Subcutaneous adipose tissue (tissue), 4 donors: Measurements from ENCODE around the gene TOP1. TPM values are rescaled to one million over a fixed set of nuclear protein-coding genes. Genes with fewer than 3 reads are reported as not detected.

Source experiments
- total RNA-seq, 4 donors: library from RNA; depleted of rRNA; stranded (reverse); fragments of >200 nt; gene quantifications; one replicate each; pipeline ENCODE4 v1.1.0, GENCODE V29; 2016
- TF ChIP-seq, protein P1 (sequence below): fragments of 450-650 bp; IDR thresholded peaks from one replicate; pipeline ENCODE4 v1.5.1; 2016; ENCODE audit warnings: low read depth, mild to moderate bottlenecking, control low read depth, antibody characterized with exemption, moderate library complexity

The TOP1 gene
- total RNA-seq, 4 donors from 2014 or later, result 24.6 to 59.2 (median 31.7) TPM

DNA sequence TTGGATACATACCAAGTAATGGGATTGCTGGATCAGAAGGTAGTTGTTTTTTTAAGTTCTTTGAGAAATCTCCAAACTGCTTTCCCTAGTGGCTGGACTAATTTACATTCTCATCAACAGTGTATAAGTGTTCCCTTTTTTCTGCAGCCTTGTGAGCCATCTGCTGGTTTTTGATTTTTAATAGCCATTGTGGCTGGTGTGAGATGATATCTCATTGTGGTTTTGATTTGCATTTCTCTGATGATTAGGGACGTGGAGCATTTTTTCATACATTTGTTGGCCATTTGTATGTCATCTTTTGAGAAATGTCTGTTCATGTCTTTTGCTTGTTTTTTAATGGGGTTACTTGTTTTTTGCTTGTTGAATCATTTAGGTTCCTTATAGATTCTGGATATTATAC lies 34.8 kb downstream of the TOP1 start:
- TF ChIP-seq, protein P1, sequence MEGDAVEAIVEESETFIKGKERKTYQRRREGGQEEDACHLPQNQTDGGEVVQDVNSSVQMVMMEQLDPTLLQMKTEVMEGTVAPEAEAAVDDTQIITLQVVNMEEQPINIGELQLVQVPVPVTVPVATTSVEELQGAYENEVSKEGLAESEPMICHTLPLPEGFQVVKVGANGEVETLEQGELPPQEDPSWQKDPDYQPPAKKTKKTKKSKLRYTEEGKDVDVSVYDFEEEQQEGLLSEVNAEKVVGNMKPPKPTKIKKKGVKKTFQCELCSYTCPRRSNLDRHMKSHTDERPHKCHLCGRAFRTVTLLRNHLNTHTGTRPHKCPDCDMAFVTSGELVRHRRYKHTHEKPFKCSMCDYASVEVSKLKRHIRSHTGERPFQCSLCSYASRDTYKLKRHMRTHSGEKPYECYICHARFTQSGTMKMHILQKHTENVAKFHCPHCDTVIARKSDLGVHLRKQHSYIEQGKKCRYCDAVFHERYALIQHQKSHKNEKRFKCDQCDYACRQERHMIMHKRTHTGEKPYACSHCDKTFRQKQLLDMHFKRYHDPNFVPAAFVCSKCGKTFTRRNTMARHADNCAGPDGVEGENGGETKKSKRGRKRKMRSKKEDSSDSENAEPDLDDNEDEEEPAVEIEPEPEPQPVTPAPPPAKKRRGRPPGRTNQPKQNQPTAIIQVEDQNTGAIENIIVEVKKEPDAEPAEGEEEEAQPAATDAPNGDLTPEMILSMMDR, result no peak

DNA sequence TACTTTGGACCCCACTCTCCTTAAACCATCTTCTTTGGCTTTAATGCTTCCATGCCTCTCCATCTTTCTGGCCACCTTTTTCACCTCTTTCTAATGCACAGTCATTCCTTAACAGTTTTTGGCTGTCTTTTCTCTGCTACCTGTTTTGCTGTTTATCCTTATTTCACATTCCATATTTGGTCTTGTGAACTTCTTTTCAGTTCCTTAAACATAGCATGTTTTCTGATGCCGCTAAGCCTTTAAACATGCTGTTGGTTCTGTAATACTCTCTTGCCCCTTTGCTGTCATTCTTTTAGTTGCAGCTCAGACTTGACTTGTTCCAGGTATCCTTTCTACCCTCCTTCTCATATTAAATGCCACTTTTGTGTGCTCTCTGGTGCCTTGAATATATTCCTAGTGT lies 35.8 kb downstream of the TOP1 start:
- TF ChIP-seq, protein P1, result no peak

DNA sequence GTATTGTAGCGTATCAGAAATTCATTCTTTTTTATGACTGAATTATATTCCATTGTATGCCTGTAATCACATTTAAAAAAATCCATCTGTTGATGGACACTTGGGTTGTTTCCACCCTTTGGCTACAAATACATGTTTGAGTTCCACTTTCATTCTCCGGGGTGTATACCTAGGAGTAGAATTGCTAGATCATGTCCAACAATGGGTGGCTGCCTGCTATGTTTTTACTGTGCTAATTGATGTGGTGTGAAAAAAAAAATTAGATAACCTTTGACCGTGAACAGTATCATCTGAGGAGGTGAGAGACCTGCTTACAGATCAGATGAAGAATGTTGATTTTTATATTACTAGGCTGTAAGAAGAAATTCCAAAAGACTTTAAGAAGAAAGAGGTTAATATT lies 37.1 kb downstream of the TOP1 start:
- TF ChIP-seq, protein P1, result no peak

DNA sequence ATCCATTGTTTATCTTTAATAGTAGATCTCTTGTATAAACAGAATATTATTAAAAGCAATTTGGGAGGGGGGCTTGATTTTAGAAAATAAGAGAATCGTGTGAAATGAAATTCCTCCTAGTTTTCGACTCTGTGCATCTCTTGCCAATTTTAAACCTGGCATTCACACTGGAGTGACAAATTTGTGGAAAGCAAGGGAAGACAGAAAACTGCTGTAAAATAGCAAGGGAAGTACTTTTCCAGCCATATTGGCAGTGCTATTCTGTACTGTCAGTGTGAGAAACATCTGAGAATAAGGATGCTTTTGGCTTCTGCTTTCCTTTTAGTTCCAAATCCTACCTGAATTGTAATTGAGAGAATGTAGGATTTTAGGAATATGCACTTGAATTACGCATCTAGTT lies 40.2 kb downstream of the TOP1 start:
- TF ChIP-seq, protein P1, result no peak

DNA sequence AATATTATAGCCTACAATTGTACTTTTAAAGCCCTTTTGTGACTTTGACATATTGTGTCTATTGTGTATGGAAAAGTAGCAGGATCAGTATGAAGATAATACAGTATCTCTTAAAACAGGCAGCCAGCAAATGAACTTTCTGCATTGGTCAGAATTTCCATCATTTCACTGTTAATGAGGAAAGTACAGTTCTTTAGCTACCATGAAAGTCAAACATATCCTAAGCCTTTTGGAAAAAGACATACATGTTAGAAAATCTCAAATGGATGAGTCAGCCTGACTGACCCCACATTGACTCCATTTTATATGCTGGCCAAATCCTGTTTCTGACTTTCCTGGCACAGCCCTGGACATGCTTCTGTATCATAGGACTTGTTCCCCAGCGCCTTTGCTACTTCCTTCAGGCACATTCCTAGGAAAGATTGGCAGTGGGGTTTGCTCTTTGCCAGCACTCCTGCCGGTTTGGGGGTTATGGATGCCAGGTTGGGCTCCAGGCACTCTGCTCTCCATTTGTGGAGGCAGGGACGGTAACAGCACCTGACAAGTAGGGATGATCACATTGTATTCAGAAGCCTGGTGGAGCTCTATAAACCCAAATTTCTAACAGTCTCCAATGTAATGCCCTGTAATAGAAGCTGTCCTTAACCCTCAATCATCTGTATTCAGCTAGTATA lies 43.7 kb downstream of the TOP1 start:
- TF ChIP-seq, protein P1, result no peak

DNA sequence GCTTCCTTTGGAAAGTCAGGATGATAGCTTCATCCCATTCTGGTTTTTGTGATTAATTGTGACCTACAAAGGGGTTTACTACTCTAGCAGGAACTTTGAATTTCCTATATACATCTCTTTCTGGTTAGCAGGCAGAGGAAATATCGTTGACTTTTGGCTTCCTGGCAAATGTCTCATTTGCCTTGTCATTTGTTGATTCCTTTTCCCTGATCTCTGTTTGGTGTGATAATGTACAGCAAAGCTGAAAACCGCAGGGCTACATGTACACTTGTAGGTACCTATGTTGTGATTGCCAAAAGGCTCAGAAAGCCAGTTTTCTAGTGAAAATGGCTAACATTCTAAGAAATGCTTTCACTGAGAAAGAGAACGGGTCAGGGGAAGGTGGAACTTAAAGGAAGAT lies 44.3 kb downstream of the TOP1 start:
- TF ChIP-seq, protein P1, result no peak

DNA sequence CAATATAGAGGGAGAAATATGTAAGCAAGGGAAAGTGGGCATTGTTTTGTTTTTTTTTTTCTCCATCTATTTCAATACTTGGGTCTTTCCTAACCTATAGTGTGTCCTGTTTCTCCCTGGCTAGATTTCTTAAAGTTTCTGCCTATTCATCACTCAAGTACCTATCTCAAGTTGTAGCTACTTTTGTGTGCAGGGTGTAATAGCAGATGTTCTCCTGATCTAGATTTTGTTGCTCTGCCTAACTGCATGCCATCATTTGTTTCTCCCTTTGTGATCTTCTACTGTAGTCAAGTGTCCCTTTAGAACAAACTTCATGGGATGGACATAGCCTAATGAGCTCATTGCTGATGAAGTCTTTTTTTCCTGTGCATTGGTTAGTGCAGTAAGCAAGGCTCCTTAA lies 45.8 kb downstream of the TOP1 start:
- TF ChIP-seq, protein P1, result no peak
